HG02840 (cell line): ENCODE measurements around the gene NCEH1.
"Not testable (repeated sequence)": the region's sequence is repeated elsewhere in the genome, so short reads cannot be mapped to it uniquely, and the experiment has no call there.

Experiments used
- ATAC-seq: cut with Tn5 transposase; IDR thresholded peaks from one replicate; pipeline ENCODE4 v1.9.1; 2021; ENCODE audit warnings: mild to moderate bottlenecking, moderate library complexity, moderate number of reproducible peaks; ENCODE audit not compliant: unreplicated experiment, low FRiP score

Gene NCEH1

GRCh38 chr3:172710664-172711453 is at the start of gene NCEH1:
NCEH1 (minus strand) TSS chr3:172711067; CDS start chr3:172710984, 83 bp downstream.
- peak; percentile 100 for ATAC-seq

GRCh38 chr3:172760416-172760815 is 49.5 kb upstream of the NCEH1 start:
- ATAC-seq = not testable (repeated sequence)

- ATAC-seq = no peak
Observed at GRCh38 chr3:172753125-172753524, 42.3 kb upstream of the NCEH1 start.

- ATAC-seq = no peak
Observed at GRCh38 chr3:172752651-172753050, 41.8 kb upstream of the NCEH1 start.

GRCh38 chr3:172751175-172751704 is 40.4 kb upstream of the NCEH1 start:
- peak; percentile 15 for ATAC-seq

GRCh38 chr3:172750368-172751174 is 39.7 kb upstream of the NCEH1 start, which contains the start of gene ECT2:
ECT2 (plus strand) TSS chr3:172750726; CDS start chr3:172754531, 3,805 bp downstream.
- ATAC-seq = peak; percentile 99

GRCh38 chr3:172750069-172750367 is 39.2 kb upstream of the NCEH1 start:
- no peak for ATAC-seq

GRCh38 chr3:172749230-172749965 is 38.5 kb upstream of the NCEH1 start:
- ATAC-seq = no peak

GRCh38 chr3:172746475-172746874 is 35.6 kb upstream of the NCEH1 start:
- ATAC-seq = no peak

- ATAC-seq = no peak
Observed at GRCh38 chr3:172739462-172739861, 28.6 kb upstream of the NCEH1 start.

GRCh38 chr3:172735014-172735413 is 24.1 kb upstream of the NCEH1 start:
- no peak for ATAC-seq

GRCh38 chr3:172726380-172726779 is 15.5 kb upstream of the NCEH1 start:
- no peak for ATAC-seq

GRCh38 chr3:172722536-172723040 is 11.7 kb upstream of the NCEH1 start:
- ATAC-seq = not testable (repeated sequence)

- no peak for ATAC-seq
Observed at GRCh38 chr3:172717493-172718088, 6.7 kb upstream of the NCEH1 start.

- no peak for ATAC-seq
Observed at GRCh38 chr3:172716476-172716875, 5.6 kb upstream of the NCEH1 start.

GRCh38 chr3:172713316-172713715 is 2.4 kb upstream of the NCEH1 start:
- ATAC-seq = no peak

- no peak for ATAC-seq
Observed at GRCh38 chr3:172711454-172711795, 558 bp upstream of the NCEH1 start.

GRCh38 chr3:172709774-172710663 is 848 bp downstream of the NCEH1 start:
- peak; percentile 1 for ATAC-seq
